Heart left ventricle (tissue), 16 donors: ENCODE results near the gene ADCY4. TPM values are rescaled to one million over a fixed set of nuclear protein-coding genes. Genes with fewer than 3 reads are reported as not detected.
A peak's percentile ranks its signal among the peaks of the same experiment; 100 is the strongest.

ENCODE experiments used
- ATAC-seq, 4 donors: fragments of 200-7000 bp; cut with Tn5 transposase; one replicate each; pipeline ENCODE4 v1.9.1; 2020 to 2022; ENCODE audit warnings: moderate library complexity in 4 of 4, mild to moderate bottlenecking in 3 of 4, moderate number of reproducible peaks in 1 of 4
- DNase-seq, 5 donors: peaks; one replicate each; pipeline ENCODE4 v3.0.0-alpha.2; 2020
- H3K27ac ChIP-seq, 12 donors: fragments of 200-600 bp; sonication (generic) in 4 of 12; one replicate each; pipeline versions ENCODE4 v1.5.0 to v1.8.0; 2016 to 2022; ENCODE audit warnings: mild to moderate bottlenecking in 2 of 12
- H3K27me3 ChIP-seq, 9 donors: fragments of 200-600 bp; sonication (generic) in 2 of 9; one replicate each; pipeline versions ENCODE4 v1.5.1 to v1.8.0; 2016 to 2022; ENCODE audit warnings: mild to moderate bottlenecking in 3 of 9
- H3K36me3 ChIP-seq, 9 donors: fragments of 200-600 bp; sonication (generic) in 2 of 9; one replicate each; pipeline versions ENCODE4 v1.5.0 to v1.8.0; 2018 to 2022; ENCODE audit warnings: mild to moderate bottlenecking in 2 of 9
- H3K4me1 ChIP-seq, 12 donors: fragments of 200-600 bp; sonication (generic) in 4 of 12; one replicate each; pipeline versions ENCODE4 v1.5.0 to v1.8.0; 2016 to 2022; ENCODE audit warnings: mild to moderate bottlenecking in 3 of 12
- H3K4me3 ChIP-seq, 12 donors: fragments of 200-600 bp; sonication (generic) in 4 of 12; one replicate each; pipeline versions ENCODE4 v1.5.0 to v1.8.0; 2017 to 2022; ENCODE audit warnings: mild to moderate bottlenecking in 9 of 12, moderate library complexity in 4 of 12
- H3K9me3 ChIP-seq, 12 donors: fragments of 200-600 bp; sonication (generic) in 4 of 12; one replicate each; pipeline versions ENCODE4 v1.5.0 to v1.8.0; 2016 to 2022; ENCODE audit warnings: mild to moderate bottlenecking in 1 of 12
- POLR2A ChIP-seq, 2 donors: fragments of 450-650 bp; IDR thresholded peaks; one replicate each; pipeline ENCODE4 v1.6.1; 2017; ENCODE audit warnings: antibody characterized with exemption in 2 of 2, mild to moderate bottlenecking in 2 of 2, moderate library complexity in 2 of 2
- WGBS, 4 donors: extraction: QIAGEN DNeasy Blood & Tissue Kit in 2 of 4; methylation state at CpG; one replicate each; pipeline versions ENCODE4 v1.1.5 to v1.1.7; 2013 to 2018; 5-methylcytosine and 5-hydroxymethylcytosine counted together
- intact Hi-C, 10 donors: fragments of 100-400 bp; cut with DNase I; formaldehyde crosslinking; loops; one replicate each; pipeline versions ENCODE4 v1.11.1 to v1.14.2; 2022
- polyA plus RNA-seq, 2 donors: library from polyadenylated mRNA; stranded (reverse); fragments of 200-250 nt; gene quantifications; one replicate each; pipeline ENCODE4 v1.2.3, GENCODE V29; 2013
- total RNA-seq, 9 donors: library from RNA; depleted of rRNA in 2 of 9; stranded (reverse); fragments of >200 nt in 2 of 9; fragmentation: NEBNext Ultra II Directional in 3 of 9; extraction: Animal tissue kit (Norgen Biotek cat#: 25700) in 3 of 9; gene quantifications; one replicate each; pipeline versions ENCODE4 v1.1.0 to v1.2.4, GENCODE V29; 2016 to 2023
- TF ChIP-seq, protein P1 (sequence below), 12 donors: fragments of 200-600 bp; sonication (generic) in 4 of 12; IDR thresholded peaks; one replicate each; pipeline versions ENCODE4 v1.5.0 to v1.8.0; 2018 to 2022; ENCODE audit warnings: antibody characterized with exemption in 12 of 12, mild to moderate bottlenecking in 5 of 12
- donor health status: ischemic (EF 13 %, LVEDD 7.1; RV severe dilation, severe dysfunction).
- donor health status: healthy with polysubstance abuse.
- donor health status: DM: no; HTN: yes; CAD: no.
- donor health status: DM: no; HTN: no; CAD: no.
- donor health status: ischemic (EF 25% LVEDD 6.9; RV normal size, moderate dysfunction).
- donor health status: ischemic (EF 25% LVEDD 5.7; RV mildly dilated, moderate dysfunction).
- donor health status: healthy.
- donor health status: DM: yes; HTN: yes; CAD: no.
- donor health status: ischemic (EF 35%, LVEDD 5.7; RV mildly dilated, moderate dysfunction).
- donor health status: nonischemic (EF 11% LVEDD 7.7; RV severe dilation, severe dysfunction).
- donor health status: DM: yes; HTN: yes; CAD: no.
- donor health status: PGD.
- donor health status: ischemic (EF 29% LVEDD 5.4; RV normal size, mild dysfunction).
- donor health status: nonischemic (EF 23%, LVEDD 6.1; RV moderate dilation, normal function).

Gene ADCY4
- total and polyA plus RNA-seq, 11 donors = 20.7 to 47.5 (median 27.5) TPM

DNA sequence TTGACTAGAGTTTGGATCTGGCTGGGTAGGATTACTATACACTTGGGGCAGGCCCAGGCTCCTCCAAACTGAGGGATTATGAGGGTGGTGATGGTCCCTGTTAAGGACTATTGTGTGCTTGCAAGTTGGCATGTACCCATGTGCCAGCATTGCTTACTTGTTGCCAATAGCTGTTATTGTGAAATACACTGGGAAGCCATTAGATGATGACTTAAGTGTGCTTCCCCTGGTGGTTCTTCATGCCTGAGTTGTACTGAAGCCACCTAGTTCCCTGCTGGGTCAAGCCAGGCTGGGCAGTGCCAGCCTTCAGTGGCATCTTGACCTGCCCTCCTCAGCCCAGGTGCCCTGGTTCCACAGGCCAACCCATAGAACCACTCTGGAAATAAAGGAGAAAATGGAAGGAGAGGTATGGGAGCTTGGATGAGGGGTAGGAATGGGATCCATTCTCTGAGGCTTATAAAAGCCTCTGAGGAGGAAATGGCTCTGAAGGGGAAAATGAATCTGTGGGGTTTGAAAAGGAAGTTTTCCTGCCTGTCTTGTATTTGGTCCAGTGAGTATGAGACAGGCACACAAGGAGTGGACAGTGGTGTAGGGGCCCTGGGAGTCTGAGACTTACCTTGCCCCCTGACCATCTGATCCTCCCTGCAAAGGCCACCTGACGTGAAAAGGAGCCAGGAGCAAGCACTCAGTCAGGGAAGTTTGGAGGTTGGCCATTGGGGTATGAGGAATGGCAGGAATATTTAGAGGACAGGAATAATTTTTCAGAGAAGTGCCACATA is 22.8 kb downstream of the ADCY4 start:
- DNase-seq = peak in 1 of 5 donors; percentile 29
- 85 to 98% (median 90%) methylated on average over 1 of the region's 1 CpG for WGBS, 4 donors
- no peak for ATAC-seq
- peaks cover 0 to 12% (median 0%) of the 10 kb centered on the region in 9 donors for H3K27me3 ChIP-seq
- intact Hi-C loops = loop anchor here in 1 of 10 donors (5.0 kb wide), 1 partner anchor 125 kb away; no protein-coding TSS in a partner anchor
- TF ChIP-seq, protein P1, sequence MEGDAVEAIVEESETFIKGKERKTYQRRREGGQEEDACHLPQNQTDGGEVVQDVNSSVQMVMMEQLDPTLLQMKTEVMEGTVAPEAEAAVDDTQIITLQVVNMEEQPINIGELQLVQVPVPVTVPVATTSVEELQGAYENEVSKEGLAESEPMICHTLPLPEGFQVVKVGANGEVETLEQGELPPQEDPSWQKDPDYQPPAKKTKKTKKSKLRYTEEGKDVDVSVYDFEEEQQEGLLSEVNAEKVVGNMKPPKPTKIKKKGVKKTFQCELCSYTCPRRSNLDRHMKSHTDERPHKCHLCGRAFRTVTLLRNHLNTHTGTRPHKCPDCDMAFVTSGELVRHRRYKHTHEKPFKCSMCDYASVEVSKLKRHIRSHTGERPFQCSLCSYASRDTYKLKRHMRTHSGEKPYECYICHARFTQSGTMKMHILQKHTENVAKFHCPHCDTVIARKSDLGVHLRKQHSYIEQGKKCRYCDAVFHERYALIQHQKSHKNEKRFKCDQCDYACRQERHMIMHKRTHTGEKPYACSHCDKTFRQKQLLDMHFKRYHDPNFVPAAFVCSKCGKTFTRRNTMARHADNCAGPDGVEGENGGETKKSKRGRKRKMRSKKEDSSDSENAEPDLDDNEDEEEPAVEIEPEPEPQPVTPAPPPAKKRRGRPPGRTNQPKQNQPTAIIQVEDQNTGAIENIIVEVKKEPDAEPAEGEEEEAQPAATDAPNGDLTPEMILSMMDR (IDR thresholded peaks at IDR 0.05) = no peak
- no peak for TF ChIP-seq POLR2A (IDR thresholded peaks at IDR 0.05)
- peaks cover 12 to 94% (median 59%) of the 10 kb centered on the region in 12 donors for H3K4me1 ChIP-seq
- H3K36me3 ChIP-seq = peaks cover 0 to 9% (median 3%) of the 10 kb centered on the region in 9 donors
- peak overlapping the region in 10 of 12 donors; percentile 53 to 81 (median 64) for H3K4me3 ChIP-seq
- H3K27ac ChIP-seq = peak overlapping the region; percentile 74 to 92 (median 88)
- no peaks in the 10 kb centered on the region for H3K9me3 ChIP-seq

DNA sequence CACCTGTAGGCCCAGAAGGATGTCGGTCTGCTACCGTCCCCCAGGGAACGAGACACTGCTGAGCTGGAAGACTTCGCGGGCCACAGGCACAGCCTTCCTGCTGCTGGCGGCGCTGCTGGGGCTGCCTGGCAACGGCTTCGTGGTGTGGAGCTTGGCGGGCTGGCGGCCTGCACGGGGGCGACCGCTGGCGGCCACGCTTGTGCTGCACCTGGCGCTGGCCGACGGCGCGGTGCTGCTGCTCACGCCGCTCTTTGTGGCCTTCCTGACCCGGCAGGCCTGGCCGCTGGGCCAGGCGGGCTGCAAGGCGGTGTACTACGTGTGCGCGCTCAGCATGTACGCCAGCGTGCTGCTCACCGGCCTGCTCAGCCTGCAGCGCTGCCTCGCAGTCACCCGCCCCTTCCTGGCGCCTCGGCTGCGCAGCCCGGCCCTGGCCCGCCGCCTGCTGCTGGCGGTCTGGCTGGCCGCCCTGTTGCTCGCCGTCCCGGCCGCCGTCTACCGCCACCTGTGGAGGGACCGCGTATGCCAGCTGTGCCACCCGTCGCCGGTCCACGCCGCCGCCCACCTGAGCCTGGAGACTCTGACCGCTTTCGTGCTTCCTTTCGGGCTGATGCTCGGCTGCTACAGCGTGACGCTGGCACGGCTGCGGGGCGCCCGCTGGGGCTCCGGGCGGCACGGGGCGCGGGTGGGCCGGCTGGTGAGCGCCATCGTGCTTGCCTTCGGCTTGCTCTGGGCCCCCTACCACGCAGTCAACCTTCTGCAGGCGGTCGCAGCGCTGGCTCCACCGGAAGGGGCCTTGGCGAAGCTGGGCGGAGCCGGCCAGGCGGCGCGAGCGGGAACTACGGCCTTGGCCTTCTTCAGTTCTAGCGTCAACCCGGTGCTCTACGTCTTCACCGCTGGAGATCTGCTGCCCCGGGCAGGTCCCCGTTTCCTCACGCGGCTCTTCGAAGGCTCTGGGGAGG is 23.9 kb downstream of the ADCY4 start, which contains the start of gene LTB4R:
LTB4R (plus strand) TSS at position 857 of the 959 bp plus-strand sequence. CDS start 4,150 bp downstream, outside the sequence.
- intact Hi-C loops = loop anchor here in 1 of 10 donors (5.0 kb wide), 1 partner anchor 126 kb away; no protein-coding TSS in a partner anchor
- DNase-seq = peak; percentile 78 to 91 (median 85)
- Histone ChIP-seq H3K4me1 (peaks cover 11 to 83% (median 48%) of the 10 kb centered on the region in 12 donors), H3K4me3 (peak within 1 kb of the TSS; percentile 25 to 81 (median 63)), H3K27ac (peak within 1 kb of the TSS; percentile 74 to 92 (median 88)), H3K36me3 (peaks cover 0 to 20% (median 14%) of the 10 kb centered on the region in 9 donors), H3K27me3 (peaks cover 0 to 3% (median 0%) of the 10 kb centered on the region in 9 donors), H3K9me3 (no peaks in the 10 kb centered on the region)
- TF ChIP-seq, protein P1 (IDR thresholded peaks at IDR 0.05) = peak; percentile 10 to 63 (median 46)
- peak in 1 of 2 donors; percentile 44 for TF ChIP-seq POLR2A (IDR thresholded peaks at IDR 0.05)
- 5 to 28% (median 10%) methylated on average over 31 to 99 of the region's 99 CpGs for WGBS, 4 donors
- peak; percentile 62 to 87 (median 82) for ATAC-seq

DNA sequence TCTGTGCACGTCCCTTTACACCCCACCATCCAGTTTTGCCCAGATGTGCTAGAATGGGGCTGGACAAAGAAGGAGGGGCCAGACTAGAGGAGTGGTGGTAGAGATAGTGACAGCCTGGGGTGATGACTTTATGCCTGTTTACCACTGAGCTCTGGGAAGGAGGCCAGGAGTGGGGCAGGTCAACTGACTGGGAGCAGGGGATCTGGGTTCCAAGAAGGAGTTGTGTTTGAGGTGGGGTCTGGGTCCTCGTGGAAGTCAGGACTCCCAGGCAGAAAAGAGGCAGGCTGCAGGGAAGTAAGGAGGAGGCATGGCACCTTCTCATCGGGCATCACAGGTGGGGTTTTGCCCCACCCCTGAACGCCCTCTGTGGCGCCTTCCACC is 24.6 kb downstream of the ADCY4 start:
- Histone ChIP-seq H3K36me3 (peaks cover 0 to 27% (median 21%) of the 10 kb centered on the region in 9 donors), H3K27me3 (no peaks in the 10 kb centered on the region), H3K27ac (peak overlapping the region; percentile 74 to 92 (median 88)), H3K4me1 (peaks cover 9 to 77% (median 45%) of the 10 kb centered on the region in 12 donors), H3K4me3 (peak overlapping the region; percentile 25 to 81 (median 63)), H3K9me3 (no peaks in the 10 kb centered on the region)
- WGBS, 4 donors = 30 to 35% (median 32%) methylated on average over 4 to 5 of the region's 5 CpGs
- TF ChIP-seq, protein P1 (IDR thresholded peaks at IDR 0.05) = no peak
- no peak for TF ChIP-seq POLR2A (IDR thresholded peaks at IDR 0.05)
- ATAC-seq (no peak), DNase-seq (no peak)
- intact Hi-C loops = loop anchor here in 1 of 10 donors (5.0 kb wide), 1 partner anchor 127 kb away; no protein-coding TSS in a partner anchor
